GM12878 (cell line): ENCODE results near the gene EEF1A1.

Experiments used
- ATF2 ChIP-seq: IDR thresholded peaks from 2 replicates; pipeline ENCODE4 v1.6.1; 2012; ENCODE audit warnings: low read length, inconsistent platforms
- CTCF ChIP-seq, 3 experiments: IDR thresholded peaks in 2 of 3; conservative IDR thresholded peaks in 1 of 3; 2 replicates each; pipeline ENCODE4 v1.5.1; 2011; ENCODE audit warnings: low read depth in 3 of 3, low read length in 3 of 3, mild to moderate bottlenecking in 3 of 3, control low read depth in 2 of 3, moderate library complexity in 2 of 3, inconsistent platforms in 1 of 3, mixed read lengths in 1 of 3; ENCODE audit not compliant: control insufficient read depth in 2 of 3, insufficient read depth in 1 of 3; ENCODE audit errors: extremely low read depth in 1 of 3
- MEF2A ChIP-seq: IDR thresholded peaks from 2 replicates; pipeline ENCODE4 v1.6.1; 2011; ENCODE audit warnings: low read depth, mild to moderate bottlenecking, low read length, moderate library complexity; ENCODE audit not compliant: insufficient read depth
- MEF2B ChIP-seq: fragments of 450-650 bp; IDR thresholded peaks from 2 replicates; pipeline ENCODE4 v1.6.1; 2018; ENCODE audit warnings: mild to moderate bottlenecking, moderate library complexity; ENCODE audit not compliant: partially characterized antibody, poor library complexity, severe bottlenecking
- NR2F1 ChIP-seq: fragments of 450-650 bp; conservative IDR thresholded peaks from 2 replicates; pipeline ENCODE4 v1.6.1; 2017; ENCODE audit warnings: mild to moderate bottlenecking
- POLR2AphosphoS5 ChIP-seq: IDR thresholded peaks from 2 replicates; pipeline ENCODE4 v1.6.1; 2011; ENCODE audit warnings: mild to moderate bottlenecking, low read length, inconsistent platforms
- ZBED1 ChIP-seq: IDR thresholded peaks from 2 replicates; pipeline ENCODE4 v1.6.1; 2016; ENCODE audit warnings: borderline replicate concordance

GRCh38 chr6:73537677-73538076 lies 16.8 kb upstream of the EEF1A1 start:
- TF ChIP-seq MEF2A (no peak), NR2F1 (no peak), ATF2 (no peak), MEF2B (no peak), ZBED1 (no peak), CTCF (IDR thresholded peaks at IDR 0.05 in 2 of 3, conservative IDR thresholded peaks at IDR 0.05 in 1 of 3; ENCODE audit: control insufficient read depth in 2 of 3, extremely low read depth in 1 of 3, insufficient read depth in 1 of 3, low read depth in 3 of 3, low read length in 3 of 3) (no peak), POLR2AphosphoS5 (no peak)
